ENCODE results near the gene GAK.
"Not testable (repeated sequence)": the region's sequence is repeated elsewhere in the genome, so short reads cannot be mapped to it uniquely, and the experiment has no call there.

Gene GAK

DNA sequence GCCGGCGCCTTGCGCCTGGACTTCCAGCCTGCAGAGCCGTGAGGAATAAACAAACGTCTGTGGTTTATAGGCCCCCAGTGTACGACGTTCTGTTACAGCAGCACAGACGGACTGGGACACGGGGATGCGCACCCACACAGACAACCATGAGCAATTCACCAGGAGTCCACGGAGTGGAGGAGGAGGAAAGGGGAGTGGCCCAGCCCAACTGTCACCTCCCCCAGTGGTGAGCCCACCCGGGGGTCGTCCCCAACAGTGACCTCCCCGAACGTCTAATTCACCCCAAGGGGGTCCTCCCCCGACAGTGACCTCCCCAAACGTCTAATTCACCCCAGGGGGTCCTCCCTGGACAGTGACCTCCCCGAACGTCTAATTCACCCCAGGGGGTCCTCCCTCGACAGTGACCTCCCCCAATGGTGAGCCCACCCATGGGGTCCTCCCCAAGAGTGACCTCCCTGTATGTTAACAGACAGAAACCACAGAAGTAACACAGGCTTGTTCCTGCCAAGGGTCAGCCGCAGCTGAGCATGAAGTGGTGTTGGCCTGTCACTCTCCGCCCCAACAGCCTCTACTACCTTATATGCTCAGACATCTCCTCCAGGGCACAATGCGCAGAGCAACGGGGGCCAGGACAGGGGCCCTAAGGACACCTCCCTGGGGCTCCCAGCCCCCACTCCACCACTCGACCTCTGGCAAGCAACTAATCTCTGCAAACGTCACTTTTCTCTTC lies 6.2 kb downstream of the GAK start:
- DNase-seq = no peak

DNA sequence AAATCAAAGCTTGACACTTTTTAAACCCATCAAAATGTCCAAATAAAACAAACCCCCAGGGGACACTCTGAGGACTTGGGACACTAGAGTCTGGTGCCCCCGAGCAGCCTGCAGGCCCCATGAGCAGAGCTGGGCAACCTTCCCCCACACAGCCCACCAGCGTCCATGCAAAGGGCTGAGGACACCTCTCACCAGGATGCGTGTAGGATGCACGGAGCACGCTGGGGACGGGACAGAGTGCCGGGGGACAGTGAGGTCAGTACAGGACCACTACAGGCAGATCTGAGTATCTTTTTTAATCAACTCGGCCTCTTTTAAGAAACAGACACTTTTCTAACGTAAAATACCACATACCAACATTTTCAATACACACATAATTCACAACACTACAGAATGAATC lies 6.9 kb downstream of the GAK start:
- no peak for DNase-seq

DNA sequence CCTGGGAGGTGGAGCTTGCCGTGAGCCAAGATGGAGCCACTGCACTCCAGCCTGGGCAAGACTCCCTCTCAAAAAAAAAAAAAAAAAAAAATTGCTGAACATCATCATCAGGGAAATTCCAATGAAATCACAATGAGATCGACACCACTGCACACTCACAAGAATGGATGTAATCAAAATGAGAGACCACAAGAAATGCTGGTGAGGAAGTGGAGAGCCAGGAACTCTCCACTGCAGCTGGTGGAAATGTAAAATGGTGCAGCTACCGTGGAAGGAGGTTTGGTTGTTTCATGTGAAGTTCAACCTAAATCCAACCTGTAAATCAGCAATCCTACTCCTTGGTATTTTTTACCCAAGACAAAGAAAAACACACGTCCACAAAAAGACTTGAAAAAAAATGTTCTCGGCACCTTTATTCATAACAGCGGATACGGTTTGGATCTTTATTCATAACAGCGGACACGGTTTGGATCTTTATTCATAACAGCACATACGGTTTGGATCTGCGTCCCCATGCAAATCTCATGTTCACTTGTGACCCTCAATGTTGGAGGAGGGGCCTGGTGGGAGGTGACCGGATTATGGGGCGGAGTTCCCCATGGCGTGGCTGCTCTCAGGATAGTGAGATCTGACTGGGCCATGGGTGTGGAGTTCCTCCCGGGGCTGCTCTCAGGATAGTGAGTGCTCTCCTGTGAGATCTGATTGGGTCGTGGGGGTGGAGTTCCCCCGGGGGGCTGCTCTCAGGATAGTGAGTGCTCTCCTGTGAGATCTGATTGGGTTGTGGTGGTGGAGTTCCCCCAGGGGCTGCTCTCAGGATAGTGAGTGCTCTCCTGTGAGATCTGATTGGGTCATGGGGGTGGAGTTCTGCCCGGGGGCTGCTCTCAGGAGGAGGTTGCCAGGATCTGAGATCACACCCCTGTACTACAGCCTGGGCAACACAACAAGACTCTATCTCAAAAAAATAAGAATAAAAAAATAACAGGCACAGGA lies 7.7 kb downstream of the GAK start:
- peak; percentile 53 for DNase-seq

DNA sequence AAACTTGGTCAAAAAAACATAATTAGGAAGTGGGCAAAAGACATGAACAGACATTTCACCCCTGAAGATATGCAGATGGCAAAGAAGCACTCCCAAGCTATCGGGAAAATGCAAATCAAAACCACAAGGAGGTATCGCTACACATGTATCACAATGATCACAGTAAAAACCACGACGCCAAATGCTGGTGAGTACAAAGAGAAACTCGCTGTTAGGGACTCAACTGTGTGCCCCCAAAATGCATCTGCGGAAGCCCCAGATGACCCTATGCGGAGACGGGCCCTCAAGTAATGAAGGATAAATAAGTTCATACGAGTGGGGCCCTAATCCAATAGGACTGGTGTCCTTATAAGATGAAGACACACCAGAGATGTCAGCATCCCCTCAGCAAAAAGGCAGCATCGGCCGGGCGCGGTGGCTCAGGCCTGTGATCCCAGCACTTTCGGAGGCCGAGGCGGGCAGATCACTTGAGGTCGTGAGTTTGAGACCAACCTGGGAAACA lies 10.2 kb downstream of the GAK start:
- no peak for DNase-seq

DNA sequence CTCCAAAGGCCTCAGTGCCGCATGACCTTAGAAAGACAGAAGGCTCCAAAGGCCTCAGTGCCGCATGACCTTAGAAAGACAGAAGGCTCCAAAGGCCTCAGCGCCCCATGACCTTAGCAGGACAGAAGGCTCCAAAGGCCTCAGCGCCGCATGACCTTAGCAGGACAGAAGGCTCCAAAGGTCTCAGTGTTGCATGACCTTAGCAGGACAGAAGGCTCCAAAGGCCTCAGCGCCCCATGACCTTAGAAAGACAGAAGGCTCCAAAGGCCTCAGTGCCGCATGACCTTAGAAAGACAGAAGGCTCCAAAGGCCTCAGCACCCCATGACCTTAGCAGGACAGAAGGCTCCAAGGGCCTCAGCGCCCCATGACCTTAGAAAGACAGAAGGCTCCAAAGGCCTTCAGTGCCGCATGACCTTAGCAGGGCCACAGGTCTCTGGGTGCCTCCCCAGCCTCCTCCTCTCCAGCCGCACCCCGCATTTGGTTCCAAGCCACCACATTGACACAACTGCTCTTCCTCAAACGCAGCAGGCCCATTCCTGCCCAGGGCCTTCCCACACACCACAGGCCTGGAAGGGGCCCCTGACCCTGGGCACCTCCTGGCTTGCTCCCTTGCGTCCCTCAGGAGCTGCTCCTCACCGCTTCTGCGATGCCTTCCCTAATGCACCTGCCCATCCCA lies 13.0 kb downstream of the GAK start:
- DNase-seq = not testable (repeated sequence)

DNA sequence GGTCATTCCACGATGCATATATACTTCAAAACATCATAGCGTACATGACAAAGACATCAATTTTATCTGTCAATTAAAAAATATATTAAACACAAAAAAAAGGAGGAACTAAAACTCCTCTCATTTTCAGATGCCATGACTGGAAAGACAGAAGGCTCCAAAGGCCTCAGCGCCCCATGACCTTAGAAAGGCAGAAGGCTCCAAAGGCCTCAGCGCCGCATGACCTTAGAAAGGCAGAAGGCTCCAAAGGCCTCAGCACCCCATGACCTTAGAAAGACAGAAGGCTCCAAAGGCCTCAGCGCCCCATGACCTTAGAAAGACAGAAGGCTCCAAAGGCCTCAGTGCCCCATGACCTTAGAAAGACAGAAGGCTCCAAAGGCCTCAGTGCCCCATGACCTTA lies 13.5 kb downstream of the GAK start:
- not testable (repeated sequence) for DNase-seq

DNA sequence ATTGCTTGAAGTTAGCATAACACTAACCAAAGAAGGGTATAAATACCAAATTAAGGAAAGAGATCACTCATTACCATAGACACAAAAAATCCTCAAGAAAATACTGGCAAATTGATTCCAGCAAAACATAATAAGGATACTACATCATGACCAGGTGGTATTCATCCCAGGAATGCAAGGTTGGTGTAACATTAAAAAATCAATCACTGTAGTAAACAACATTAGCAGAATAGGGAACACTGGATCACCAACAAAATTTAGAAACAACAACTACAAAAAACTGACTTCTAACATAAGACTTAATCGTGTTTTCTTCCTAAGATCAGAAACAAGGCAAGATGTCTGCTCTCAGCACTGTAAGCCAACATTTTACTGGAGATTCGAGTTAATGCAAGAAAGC lies 14.1 kb downstream of the GAK start:
- no peak for DNase-seq

DNA sequence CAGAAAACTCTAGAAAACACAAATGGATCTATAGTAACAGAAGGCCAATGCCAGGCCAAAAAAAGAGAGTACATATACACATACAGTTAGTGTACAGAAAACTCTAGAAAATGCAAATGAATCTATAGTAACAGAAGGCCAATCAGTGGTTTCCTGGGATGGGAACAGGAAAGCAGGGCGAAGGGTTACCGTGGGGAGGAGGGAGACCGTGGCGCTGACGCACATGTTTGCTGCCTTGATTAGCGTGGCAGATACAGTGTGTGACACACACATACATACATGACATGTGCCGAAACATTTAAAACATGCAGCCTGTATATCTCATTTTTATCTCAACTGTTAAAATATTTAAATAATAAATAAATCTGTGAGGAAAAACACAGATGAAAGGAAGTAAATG lies 14.7 kb downstream of the GAK start:
- no peak for DNase-seq

DNA sequence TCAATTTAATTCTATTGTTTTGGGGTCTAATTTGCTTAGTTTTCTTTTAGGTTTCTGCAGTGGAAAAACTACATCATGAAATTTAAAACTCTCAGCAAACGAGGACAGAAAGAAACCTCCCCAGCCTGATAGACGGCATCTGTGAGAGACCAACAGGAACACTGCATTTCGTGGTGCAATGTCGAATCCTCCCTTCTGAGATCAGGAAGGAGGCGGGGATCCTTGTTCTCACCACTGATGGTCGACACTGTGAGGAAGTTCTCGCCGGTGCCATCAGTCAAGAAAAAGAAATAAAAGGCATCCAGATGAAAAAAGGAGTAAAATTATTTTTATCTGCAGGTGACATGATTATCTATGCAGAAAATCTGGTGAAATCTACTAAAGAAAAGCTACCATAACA lies 16.5 kb downstream of the GAK start:
- peak; percentile 7 for DNase-seq

DNA sequence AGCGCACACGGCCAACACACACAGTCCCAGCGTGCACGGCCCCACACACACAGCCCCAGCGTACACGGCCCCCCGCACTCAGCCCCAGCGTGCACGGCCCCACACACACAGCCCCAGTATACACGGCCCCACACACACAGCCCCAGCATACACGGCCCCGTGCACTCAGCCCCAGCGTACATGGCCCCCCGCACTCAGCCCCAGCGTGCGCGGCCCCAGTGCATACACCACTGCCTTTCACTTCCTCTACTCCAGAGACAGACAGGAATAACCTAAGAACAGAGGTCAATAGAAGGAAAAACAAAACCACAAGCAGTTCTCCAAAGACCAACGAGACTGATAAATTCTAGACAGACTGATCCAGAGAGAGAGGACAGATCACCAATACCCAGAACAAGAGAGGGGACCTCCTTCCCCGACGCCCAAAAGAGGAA lies 17.1 kb downstream of the GAK start:
- DNase-seq = no peak

DNA sequence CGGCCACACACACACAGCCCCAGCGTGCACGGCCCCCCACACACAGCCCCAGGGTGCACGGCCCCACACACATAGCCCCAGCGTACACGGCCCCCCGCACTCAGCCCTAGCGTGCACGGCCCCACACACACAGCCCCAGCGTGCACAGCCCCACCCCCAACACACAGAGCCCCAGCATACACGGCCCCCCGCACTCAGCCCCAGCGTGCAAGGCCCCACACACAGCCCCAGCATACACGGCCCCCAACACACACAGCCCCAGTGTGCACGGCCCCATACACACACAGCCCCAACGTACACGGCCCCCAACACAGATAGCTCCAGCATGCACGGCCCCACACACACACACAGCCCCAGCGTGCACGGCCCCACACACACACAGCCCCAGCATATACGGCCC lies 17.6 kb downstream of the GAK start:
- no peak for DNase-seq

DNA sequence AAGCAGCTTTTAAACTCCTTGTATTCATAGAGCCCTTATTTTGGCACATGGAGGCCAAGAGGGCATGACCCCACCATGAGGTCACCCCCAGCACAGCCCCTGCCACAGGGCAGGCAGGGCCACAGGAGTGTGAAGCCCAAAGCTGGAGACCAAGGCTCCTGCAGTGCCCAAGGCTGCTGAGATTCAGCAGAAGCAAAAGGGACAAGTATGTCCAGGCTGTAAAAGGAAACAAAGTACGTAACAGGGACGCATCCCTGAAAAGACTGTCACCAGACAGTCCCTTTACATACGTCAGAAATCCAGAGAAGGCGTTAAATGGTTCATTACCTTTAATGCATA lies 18.9 kb downstream of the GAK start:
- no peak for DNase-seq

DNA sequence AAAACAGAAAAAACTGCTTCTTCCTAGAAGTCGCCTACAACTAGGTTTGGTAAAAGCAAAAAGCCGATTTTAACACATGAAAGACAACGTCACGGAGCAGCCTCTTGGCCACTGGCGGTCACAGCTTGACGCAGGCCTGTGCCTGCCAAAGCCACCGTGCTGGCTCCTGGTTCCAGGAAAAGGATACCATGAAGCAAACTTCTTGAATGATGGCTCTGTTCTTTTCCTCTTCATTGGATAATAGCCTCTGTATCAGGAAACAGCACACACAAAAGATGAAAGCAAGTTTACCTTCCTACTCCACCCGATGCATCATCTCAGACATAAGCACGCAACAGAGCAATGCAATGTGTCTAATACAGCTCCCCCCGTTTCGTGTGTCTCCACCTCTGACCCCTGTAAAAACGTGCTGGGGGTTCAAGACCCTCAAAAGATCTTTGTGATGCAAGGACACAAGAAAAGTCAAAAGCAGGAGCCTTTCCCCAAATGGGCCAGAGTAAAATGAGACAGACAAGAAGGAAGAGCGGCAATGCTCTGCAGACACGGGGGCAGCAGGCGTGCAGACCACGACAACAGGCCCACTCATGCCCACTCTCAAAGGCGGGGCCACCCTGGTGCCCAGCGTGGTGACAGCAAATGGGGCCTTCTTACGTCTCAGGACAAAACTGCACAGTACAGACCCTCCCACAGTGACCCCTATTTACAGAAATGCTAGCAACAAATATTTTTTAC lies 19.4 kb downstream of the GAK start:
- no peak for DNase-seq

DNA sequence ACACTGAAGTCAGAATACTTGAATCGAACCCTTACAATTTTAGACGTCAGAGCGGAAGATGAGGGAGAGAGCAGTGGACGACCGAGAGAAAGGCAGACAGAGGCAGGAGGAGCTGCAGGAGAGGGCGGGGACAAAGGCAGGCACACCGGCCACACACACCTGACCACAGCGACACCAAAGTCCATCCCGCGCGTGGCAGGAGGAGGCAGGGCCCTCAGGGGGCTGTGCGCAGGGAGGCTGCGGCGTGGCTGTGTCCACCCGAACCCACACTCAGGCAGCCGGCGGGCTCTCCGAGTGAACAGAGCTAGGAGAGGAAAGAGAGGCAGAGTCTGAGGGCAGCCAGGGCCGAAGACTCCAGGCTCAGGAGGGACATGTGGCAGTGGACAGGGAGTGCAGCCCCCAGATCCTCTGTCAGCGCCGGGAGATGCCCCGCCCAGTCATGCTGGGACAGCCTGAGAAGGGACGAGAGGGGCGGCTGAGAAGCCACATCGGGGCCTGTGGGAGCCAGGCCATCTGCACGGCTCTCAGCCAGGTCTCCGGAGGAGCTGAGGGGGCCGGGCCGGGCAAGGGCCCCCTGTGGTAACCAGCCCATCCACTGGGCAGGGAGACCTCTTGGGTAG lies 20.1 kb downstream of the GAK start:
- DNase-seq = no peak

DNA sequence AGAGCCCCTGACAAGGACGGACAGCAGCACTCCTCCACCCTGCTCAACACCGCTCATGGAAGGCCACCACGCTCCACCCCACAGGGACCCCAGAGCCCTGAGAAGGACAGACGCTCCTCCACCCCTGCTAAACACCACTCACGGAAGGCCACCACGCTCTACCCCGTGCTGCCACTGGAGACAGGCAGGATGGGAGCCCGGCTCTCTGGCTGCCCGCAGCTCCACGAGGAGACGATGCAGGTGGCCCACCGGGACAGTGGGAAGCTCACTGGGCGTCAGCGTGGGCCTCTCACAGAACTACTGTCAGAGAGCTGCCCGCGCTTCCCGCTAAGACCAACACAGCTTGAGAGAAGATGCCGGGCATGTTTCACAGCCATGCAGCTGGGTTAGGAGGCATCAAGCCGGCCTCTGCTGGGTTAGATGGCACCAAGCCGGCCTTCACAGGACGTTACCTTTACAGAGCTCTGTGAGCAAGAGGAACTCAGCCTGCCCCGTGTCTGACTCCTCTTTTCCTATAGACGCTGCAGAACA lies 20.8 kb downstream of the GAK start:
- no peak for DNase-seq

DNA sequence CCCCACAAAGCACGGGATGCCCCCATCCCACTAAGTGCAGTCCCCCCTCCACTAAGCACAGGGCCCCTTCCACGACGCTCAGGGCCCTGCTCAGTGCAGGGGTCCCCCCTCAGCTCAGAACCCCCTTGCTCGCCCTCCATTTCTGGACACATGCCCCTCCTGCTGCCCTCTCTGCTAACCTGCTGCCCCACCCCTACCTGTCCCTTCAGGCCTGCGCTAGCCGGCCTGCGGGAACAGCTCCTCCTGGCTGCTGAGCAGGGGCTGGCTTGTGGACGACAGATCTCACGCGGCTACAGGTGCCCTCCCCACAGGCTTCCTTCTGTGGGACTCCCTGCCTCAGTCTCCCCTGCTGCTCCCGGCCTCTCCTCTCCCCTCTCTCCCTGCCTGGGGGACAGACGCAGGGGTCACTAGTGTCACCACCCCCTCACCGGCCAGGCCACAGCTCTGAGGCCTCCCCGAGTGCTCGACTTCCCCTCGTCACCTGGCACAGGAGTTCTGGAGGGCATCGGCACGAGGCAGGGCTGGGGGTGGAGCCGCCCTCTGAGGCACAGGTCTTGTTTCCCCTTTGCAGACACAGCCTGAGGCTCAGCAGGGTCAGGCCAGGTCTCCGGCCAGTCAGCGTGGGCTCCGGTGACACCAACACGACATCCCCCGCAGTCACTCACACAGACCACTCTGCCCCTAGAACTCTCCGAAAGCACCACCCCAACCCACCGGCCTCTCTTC lies 21.6 kb downstream of the GAK start:
- no peak for DNase-seq

DNA sequence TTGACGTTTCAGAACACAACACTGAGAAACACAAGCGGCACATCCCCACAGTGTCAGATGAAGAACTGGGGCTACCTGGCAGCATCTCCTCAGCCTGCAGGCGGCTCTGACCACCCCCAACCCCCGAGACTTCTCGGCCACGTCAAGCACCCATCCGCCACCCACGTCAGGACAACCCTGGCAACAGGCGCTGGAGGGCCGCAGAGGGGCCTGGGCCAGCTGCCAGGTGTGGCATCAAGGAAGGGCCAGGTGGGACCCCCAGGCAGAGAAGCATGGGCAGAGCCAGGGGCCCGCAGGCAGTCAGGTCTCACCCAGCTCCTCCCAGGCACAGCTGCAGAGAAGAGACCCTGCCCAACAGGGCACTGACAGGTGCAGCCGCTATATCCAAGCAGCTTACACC lies 22.3 kb downstream of the GAK start:
- DNase-seq = no peak

DNA sequence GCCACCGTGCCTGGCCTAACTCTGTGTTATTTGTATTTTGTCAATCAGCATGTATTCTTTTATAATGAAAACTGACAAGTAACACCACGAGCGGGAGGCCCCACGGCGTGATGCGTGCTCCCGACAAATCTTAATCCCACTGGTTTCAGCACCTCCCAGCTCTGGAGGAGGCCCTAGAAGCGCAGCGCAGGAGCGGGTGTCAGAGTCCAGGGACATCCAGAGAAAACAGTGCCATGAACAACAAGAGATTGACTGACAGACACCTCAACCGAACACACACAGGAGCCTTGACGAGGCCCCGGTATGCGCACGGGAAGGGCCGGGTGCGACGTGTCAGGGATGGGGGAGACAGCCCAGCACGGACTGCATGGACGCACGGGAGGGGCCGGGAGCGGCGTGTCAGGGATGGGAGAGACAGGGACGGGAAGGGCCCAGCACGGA lies 23.0 kb downstream of the GAK start:
- DNase-seq = no peak

DNA sequence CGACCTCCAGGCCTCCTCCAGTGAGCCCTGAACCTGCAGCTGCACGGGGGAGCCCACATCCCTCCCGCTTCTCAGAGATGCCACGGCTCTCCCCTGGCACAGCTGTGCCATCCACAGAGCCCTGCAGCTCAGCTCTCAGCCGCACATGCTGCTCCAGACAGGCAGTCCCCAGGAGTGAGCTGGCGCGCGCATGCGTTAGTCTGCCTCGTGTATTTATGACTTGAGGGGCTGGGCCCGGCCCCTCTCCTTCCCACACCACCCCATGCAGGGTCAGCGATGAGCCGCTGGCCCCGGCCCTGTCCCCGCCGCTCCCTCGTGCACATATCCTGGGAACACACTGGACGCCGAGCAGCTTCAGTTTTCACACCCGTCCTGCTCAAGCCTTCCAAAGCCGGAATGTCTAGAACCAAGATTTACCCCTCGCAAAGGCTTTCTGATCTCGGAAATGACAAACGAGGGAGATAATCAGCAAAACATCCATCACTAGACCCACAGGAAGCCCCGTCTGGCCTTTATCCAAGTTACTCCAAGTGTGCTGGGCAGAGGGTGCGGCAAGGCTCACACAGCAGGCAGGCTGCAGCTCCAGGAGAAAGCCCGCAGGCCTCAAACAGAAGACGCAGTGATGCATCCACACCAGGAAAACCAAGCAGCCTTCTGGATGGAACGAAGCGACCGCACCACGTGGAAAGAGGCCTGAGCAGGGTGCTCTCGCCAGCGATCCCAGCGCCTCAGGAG lies 24.3 kb downstream of the GAK start:
- DNase-seq = no peak

DNA sequence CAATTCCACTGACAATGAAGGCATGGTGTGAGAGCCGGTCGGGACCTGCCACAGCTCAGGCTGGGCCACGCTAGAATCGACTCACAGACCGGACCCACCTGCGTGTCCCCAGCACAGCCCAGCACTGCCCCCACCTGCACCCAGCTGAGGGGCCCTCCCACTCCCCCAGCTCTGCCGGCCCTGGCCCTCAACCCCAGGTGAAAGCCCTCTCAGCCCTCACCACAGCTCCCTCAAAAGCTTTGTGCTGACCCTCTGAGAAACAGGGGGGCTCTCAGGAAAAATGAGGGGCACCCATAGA lies 25.1 kb downstream of the GAK start:
- DNase-seq = no peak
